GDM1 (cell line): ENCODE data around the gene SLC25A34.

Source experiments
- DNase-seq: peaks from one replicate; lab custom pipeline; 2025; lab: John Stamatoyannopoulos, UW

Gene SLC25A34

GRCh38 chr1:15714406-15715136 lies 21.5 kb upstream of the SLC25A34 start:
- no peak for DNase-seq

DNA sequence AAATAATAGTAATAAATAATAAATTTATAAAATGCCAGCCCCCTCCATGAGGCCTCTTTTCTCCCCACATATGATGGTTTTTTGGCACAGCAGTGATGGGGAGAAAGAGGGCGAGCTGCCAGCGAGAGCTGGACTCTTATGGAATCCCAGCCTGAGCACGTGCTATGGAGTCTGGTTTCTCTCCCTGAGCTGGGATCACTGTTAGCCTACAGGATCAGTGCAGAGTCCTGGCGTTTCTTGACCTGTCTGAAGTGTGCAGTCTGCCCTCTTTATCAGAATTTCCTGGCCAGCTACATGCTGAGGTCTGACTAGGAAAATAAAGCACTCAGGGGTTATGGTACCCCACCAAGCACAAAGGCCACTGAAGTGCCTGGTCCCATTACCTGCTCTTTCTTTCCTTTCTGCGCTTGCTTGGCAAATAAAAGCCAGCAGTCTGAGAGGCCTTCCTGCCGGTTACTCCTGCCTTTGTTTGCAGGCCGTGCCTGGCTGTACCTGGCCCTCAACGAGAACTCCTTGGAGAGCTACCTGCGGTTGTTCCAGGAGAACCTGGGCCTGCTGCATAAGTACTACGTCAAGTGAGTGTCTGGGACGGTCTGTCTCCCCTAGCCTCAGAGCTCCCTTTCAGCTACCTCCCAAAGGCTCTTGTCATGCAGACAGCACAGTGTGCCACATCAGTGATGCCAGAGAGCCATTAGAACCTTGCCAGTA lies 18.5 kb upstream of the SLC25A34 start:
- no peak for DNase-seq

GRCh38 chr1:15718199-15718601 lies 17.9 kb upstream of the SLC25A34 start:
- DNase-seq: no peak

DNA sequence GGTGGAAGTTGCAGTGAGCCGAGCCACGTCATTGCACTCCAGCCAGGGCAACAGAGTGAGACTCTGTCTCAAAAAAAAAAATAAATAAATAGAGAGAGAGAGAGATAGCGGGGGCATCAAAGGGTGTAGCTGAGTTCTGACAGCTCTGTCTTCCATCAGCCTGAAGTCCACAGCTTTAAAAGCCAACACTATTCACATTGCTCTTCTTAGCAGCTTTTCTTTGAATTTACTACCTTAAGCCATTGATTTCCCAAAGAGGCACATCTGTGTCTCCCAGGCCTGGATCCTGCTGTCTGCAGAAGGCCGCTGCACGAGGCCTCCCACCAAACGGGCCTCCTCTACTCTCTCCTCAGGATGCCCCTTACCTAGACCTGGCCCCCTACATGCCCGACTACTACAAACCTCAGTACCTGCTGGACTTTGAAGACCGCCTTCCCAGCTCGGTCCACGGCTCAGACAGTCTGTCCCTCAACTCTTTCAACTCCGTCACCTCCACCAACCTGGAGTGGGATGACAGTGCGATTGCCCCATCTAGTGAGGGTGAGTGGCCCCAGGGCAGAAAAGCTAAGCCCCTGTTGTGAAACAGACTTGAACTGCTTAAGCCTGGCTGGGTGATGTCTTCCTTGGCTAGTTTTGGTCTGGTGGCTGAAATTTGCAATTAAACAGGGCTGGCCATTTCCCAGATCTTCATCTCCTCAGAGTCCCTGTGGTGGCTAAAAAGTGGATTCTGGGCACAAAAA lies 16.5 kb upstream of the SLC25A34 start:
- DNase-seq: no peak

DNA sequence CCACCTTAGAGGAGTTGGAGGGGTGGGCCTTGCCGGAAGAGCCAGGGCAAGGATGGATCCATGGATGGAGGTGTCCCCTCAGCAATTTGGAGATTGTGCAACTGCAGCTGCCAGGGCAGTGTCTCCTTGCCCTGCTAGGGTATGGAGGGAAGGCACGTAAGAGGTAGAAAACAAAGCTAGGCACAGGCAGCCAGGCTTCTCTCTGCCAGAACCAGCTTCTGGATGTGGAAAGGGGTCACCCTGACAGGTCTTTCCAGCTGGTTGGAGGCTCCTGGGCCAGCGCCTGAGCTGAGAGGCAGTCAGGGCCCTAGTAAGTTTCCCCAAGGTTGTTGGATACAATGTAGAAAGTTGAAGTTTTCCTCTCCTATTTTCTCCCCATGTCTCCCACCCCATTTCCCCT lies 15.2 kb upstream of the SLC25A34 start:
- DNase-seq: no peak

GRCh38 chr1:15722411-15722810 lies 13.6 kb upstream of the SLC25A34 start:
- no peak for DNase-seq

- no peak for DNase-seq
Measured at GRCh38 chr1:15722836-15723532, 13.1 kb upstream of the SLC25A34 start.

- no peak for DNase-seq
Measured at GRCh38 chr1:15723631-15724246, 12.3 kb upstream of the SLC25A34 start.

GRCh38 chr1:15724949-15725880 lies 10.8 kb upstream of the SLC25A34 start:
- DNase-seq: no peak

DNA sequence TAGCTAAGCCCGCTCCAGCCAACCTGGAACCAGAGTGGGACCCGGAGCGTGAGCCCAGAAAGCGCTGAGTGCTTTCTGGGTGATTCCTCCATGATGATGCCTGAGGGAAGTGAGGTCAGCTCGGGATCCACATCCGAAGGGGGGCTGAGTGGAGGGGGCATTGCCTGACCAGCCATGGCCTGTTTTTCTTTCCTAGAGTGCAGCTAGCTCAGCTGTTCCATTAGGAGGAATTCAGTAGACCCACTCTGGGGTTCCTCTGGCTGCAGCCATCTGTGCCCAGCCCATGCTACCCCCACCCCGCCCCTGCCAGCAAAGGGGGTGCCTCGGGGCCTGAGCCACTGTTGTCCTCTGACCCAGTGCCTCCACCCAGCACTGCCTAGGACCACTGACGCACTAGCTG lies 9.6 kb upstream of the SLC25A34 start:
- no peak for DNase-seq

DNA sequence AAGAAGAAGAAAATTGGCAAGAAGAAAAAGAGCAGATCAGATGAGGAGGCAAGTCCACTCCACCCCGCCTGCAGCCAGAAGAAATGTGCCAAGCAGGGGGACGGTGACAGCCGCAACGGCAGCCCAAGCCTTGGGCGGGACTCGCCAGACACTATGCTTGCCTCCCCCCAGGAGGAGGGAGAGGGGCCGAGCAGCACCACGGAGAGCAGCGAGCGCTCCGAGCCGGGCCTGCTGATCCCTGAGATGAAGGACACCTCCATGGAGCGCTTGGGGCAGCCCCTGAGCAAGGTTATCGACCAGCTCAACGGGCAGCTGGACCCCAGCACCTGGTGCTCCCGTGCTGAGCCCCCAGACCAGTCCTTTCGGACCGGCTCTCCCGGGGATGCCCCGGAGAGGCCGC lies 9.0 kb upstream of the SLC25A34 start:
- no peak for DNase-seq

GRCh38 chr1:15727424-15727823 lies 8.6 kb upstream of the SLC25A34 start:
- DNase-seq: no peak

- DNase-seq: no peak
Measured at GRCh38 chr1:15727866-15728534, 8.1 kb upstream of the SLC25A34 start.

DNA sequence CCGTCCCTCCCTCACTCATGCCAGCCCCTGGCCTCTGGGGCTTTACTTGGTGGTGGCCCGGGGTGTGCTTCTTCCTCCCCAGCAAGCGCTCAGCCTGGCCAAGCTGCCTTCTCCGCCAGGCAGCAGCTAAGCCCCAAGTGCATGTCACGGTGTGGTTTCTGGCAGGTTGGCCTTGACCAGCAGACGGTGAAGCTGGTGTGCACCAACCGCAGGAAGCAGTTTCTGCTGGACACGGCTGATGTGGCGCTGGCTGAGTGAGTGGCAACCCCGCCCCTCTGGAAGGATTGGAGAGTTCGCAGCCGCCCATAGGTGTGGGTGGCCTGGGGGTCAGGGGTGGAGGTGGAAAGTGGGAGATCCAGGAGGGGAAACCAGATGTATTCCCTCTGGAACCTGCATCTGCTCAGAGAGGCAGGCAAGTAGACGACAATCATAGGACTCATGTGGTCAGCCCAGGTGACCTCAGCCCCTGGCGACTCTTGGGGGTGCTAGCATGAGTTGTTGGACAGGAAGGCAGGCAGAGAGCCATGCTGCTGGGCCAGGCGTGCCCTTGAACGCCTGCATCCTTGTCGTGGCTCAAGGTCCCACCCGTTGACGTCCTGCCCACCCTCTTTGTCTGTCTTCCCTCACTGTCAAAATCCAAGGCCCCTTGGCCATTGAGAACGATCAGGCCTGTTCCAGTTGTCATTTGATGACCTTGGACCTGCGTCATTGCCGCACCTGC lies 7.0 kb upstream of the SLC25A34 start:
- no peak for DNase-seq

- DNase-seq: no peak
Measured at GRCh38 chr1:15730423-15730822, 5.6 kb upstream of the SLC25A34 start.

DNA sequence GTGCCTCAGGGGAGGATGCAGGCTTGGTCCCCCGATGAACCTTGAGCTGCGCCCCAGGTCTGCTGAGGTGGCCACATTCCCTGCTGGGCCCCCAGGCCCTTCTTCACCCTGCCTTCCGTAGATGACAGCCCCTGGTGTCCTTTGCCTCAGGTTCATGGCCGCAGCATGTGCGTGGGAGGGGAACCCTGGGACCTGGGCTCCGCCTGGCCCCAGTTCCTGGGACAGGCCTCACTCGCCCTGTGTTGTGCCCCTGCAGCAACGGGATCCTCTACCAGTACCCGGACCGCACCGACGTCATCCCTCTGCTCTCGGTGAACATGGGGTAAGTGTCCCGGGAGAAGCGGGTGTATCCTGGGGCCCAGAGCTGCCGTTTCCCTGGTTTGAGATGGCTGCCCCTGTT lies 5.1 kb upstream of the SLC25A34 start:
- no peak for DNase-seq

- DNase-seq: no peak
Measured at GRCh38 chr1:15731735-15732685, 4.0 kb upstream of the SLC25A34 start.

- DNase-seq: no peak
Measured at GRCh38 chr1:15732686-15733081, 3.4 kb upstream of the SLC25A34 start.
